IPS DF 6.9 (cell line): ENCODE measurements around the gene NT5C1A.

Experiments
- DNase-seq: peaks from one replicate; pipeline ENCODE4 v3.0.0-alpha.2; 2013; ENCODE audit warnings: low read depth, low spot score
- H3K27ac ChIP-seq: one replicate; pipeline ENCODE4 v1.5.1; 2013; ENCODE audit warnings: low read length, control low read depth
- H3K27me3 ChIP-seq: 2 replicates; pipeline ENCODE4 v1.6.1; 2013; ENCODE audit warnings: mild to moderate bottlenecking, low read length; ENCODE audit not compliant: control insufficient read depth, insufficient read depth
- H3K36me3 ChIP-seq: 2 replicates; pipeline ENCODE4 v1.6.1; 2013; ENCODE audit warnings: low read length; ENCODE audit not compliant: control insufficient read depth, insufficient read depth
- H3K4me1 ChIP-seq: 2 replicates; pipeline ENCODE4 v1.6.1; 2013; ENCODE audit warnings: low read length; ENCODE audit not compliant: control insufficient read depth, insufficient read depth
- H3K4me3 ChIP-seq: 2 replicates; pipeline ENCODE4 v1.5.1; 2013; ENCODE audit warnings: mild to moderate bottlenecking, low read length
- H3K9me3 ChIP-seq: 2 replicates; pipeline ENCODE4 v1.6.1; 2013; ENCODE audit warnings: low read length, inconsistent platforms; ENCODE audit not compliant: control insufficient read depth, insufficient read depth
- WGBS: extraction: QIAGEN DNeasy Blood & Tissue Kit; methylation state at CpG from one replicate; pipeline ENCODE4 v1.1.7; 2013; ENCODE audit warnings: mixed read lengths, missing lambda C conversion rate; ENCODE audit not compliant: insufficient read length, insufficient coverage; 5-methylcytosine and 5-hydroxymethylcytosine counted together

The NT5C1A gene

GRCh38 chr1:39652554-39652953 lies 19.4 kb downstream of the NT5C1A start:
- no CpG with 5 or more reads among the region's 2 CpGs for WGBS
- no peak overlapping the region for H3K27ac ChIP-seq
- DNase-seq, result no peak

GRCh38 chr1:39652105-39652504 lies 19.8 kb downstream of the NT5C1A start:
- H3K36me3 ChIP-seq, result no peaks in the 10 kb centered on the region
- no CpG with 5 or more reads among the region's 6 CpGs for WGBS
- no peak for DNase-seq
- no peak overlapping the region for H3K27ac ChIP-seq
- H3K4me1 ChIP-seq, result no peaks in the 10 kb centered on the region
- no peak overlapping the region for H3K4me3 ChIP-seq
- H3K9me3 ChIP-seq, result no peaks in the 10 kb centered on the region
- H3K27me3 ChIP-seq, result no peaks in the 10 kb centered on the region

More at GRCh38 chr1:39652554-39652953, 19.4 kb downstream of the NT5C1A start:
- Histone ChIP-seq H3K27me3 (no peaks in the 10 kb centered on the region), H3K36me3 (no peaks in the 10 kb centered on the region), H3K4me1 (no peaks in the 10 kb centered on the region), H3K9me3 (no peaks in the 10 kb centered on the region), H3K4me3 (no peak overlapping the region)

- WGBS, result no CpG with 5 or more reads among the region's 1 CpG
Measured at GRCh38 chr1:39650431-39650830, 21.5 kb downstream of the NT5C1A start.

GRCh38 chr1:39649636-39650185 lies 22.2 kb downstream of the NT5C1A start:
- no CpG with 5 or more reads among the region's 2 CpGs for WGBS
- Histone ChIP-seq H3K27ac (no peak overlapping the region), H3K36me3 (no peaks in the 10 kb centered on the region), H3K27me3 (no peaks in the 10 kb centered on the region), H3K4me1 (peaks cover 4% of the 10 kb centered on the region), H3K9me3 (no peaks in the 10 kb centered on the region), H3K4me3 (no peak overlapping the region)
- DNase-seq, result no peak

More at GRCh38 chr1:39650431-39650830, 21.5 kb downstream of the NT5C1A start:
- H3K36me3 ChIP-seq, result no peaks in the 10 kb centered on the region
- H3K4me3 ChIP-seq, result no peak overlapping the region
- no peaks in the 10 kb centered on the region for H3K27me3 ChIP-seq
- no peaks in the 10 kb centered on the region for H3K9me3 ChIP-seq
- peaks cover 4% of the 10 kb centered on the region for H3K4me1 ChIP-seq
- DNase-seq, result no peak
- H3K27ac ChIP-seq, result no peak overlapping the region

- Histone ChIP-seq H3K4me1 (peaks cover 4% of the 10 kb centered on the region), H3K27ac (no peak overlapping the region), H3K4me3 (no peak overlapping the region), H3K27me3 (no peaks in the 10 kb centered on the region), H3K9me3 (no peaks in the 10 kb centered on the region), H3K36me3 (no peaks in the 10 kb centered on the region)
- WGBS, result no CpG with 5 or more reads among the region's 2 CpGs
- no peak for DNase-seq
Measured at GRCh38 chr1:39648496-39648895, 23.4 kb downstream of the NT5C1A start.

GRCh38 chr1:39647247-39647646 lies 24.7 kb downstream of the NT5C1A start:
- H3K27me3 ChIP-seq, result no peaks in the 10 kb centered on the region
- H3K36me3 ChIP-seq, result no peaks in the 10 kb centered on the region
- H3K4me3 ChIP-seq, result no peak overlapping the region
- H3K4me1 ChIP-seq, result peaks cover 4% of the 10 kb centered on the region
- H3K9me3 ChIP-seq, result no peaks in the 10 kb centered on the region
- no CpG with 5 or more reads among the region's 3 CpGs for WGBS
- no peak overlapping the region for H3K27ac ChIP-seq
- DNase-seq, result no peak

GRCh38 chr1:39646232-39647081 lies 25.4 kb downstream of the NT5C1A start:
- no peaks in the 10 kb centered on the region for H3K36me3 ChIP-seq
- H3K4me3 ChIP-seq, result no peak overlapping the region
- DNase-seq, result no peak
- H3K27ac ChIP-seq, result no peak overlapping the region
- H3K27me3 ChIP-seq, result no peaks in the 10 kb centered on the region
- no peaks in the 10 kb centered on the region for H3K9me3 ChIP-seq
- no CpG with 5 or more reads among the region's 12 CpGs for WGBS
- peaks cover 4% of the 10 kb centered on the region for H3K4me1 ChIP-seq

GRCh38 chr1:39645411-39646043 lies 26.4 kb downstream of the NT5C1A start:
- DNase-seq, result no peak
- no peaks in the 10 kb centered on the region for H3K27me3 ChIP-seq
- H3K4me3 ChIP-seq, result no peak overlapping the region
- WGBS, result no CpG with 5 or more reads among the region's 3 CpGs
- no peaks in the 10 kb centered on the region for H3K36me3 ChIP-seq
- no peak overlapping the region for H3K27ac ChIP-seq
- H3K4me1 ChIP-seq, result peaks cover 4% of the 10 kb centered on the region
- no peaks in the 10 kb centered on the region for H3K9me3 ChIP-seq

- peaks cover 4% of the 10 kb centered on the region; the same call in 1 of the 2 replicates for H3K27me3 ChIP-seq
- no peak overlapping the region for H3K27ac ChIP-seq
- H3K4me1 ChIP-seq, result peaks cover 4% of the 10 kb centered on the region
- H3K36me3 ChIP-seq, result no peaks in the 10 kb centered on the region
- no peak for DNase-seq
- no peak overlapping the region for H3K4me3 ChIP-seq
- H3K9me3 ChIP-seq, result no peaks in the 10 kb centered on the region
- WGBS, result no CpG with 5 or more reads among the region's 3 CpGs
Measured at GRCh38 chr1:39643705-39644104, 28.2 kb downstream of the NT5C1A start.

- peaks cover 4% of the 10 kb centered on the region for H3K4me1 ChIP-seq
- WGBS, result no CpG with 5 or more reads among the region's 4 CpGs
- no peaks in the 10 kb centered on the region for H3K36me3 ChIP-seq
- no peak overlapping the region for H3K4me3 ChIP-seq
- H3K9me3 ChIP-seq, result no peaks in the 10 kb centered on the region
- no peak for DNase-seq
- peaks cover 10% of the 10 kb centered on the region for H3K27me3 ChIP-seq
- H3K27ac ChIP-seq, result no peak overlapping the region
Measured at GRCh38 chr1:39642796-39643195, 29.1 kb downstream of the NT5C1A start.
